SK-N-SH (cell line): ENCODE results near the gene GLYR1.

Experiments used
- POLR2AphosphoS5 ChIP-seq: IDR thresholded peaks from 2 replicates; pipeline ENCODE4 v1.6.1; 2012; ENCODE audit warnings: low read depth, low read length
- RAD21 ChIP-seq: IDR thresholded peaks from 2 replicates; pipeline ENCODE4 v1.6.1; 2012; ENCODE audit warnings: mild to moderate bottlenecking, low read length
- RFX5 ChIP-seq: IDR thresholded peaks from 2 replicates; pipeline ENCODE4 v1.6.1; 2012; ENCODE audit warnings: mild to moderate bottlenecking, improper control_type of control experiment, low read length
- TAF1 ChIP-seq: IDR thresholded peaks from 2 replicates; pipeline ENCODE4 v1.6.1; 2012; ENCODE audit warnings: low read depth, mild to moderate bottlenecking, low read length, moderate library complexity, borderline replicate concordance
- TEAD4 ChIP-seq: IDR thresholded peaks from 2 replicates; pipeline ENCODE4 v1.4.0; 2012; ENCODE audit warnings: mild to moderate bottlenecking, borderline replicate concordance; ENCODE audit not compliant: insufficient read depth
- YY1 ChIP-seq: IDR thresholded peaks from 2 replicates; pipeline ENCODE4 v1.4.0; 2012; ENCODE audit warnings: low read depth, mild to moderate bottlenecking
- TF ChIP-seq, protein P1 (sequence below): IDR thresholded peaks from 2 replicates; pipeline ENCODE4 v1.4.0; 2012; ENCODE audit warnings: low read depth
- TF ChIP-seq, protein P2 (sequence below): fragments of 200-600 bp; sonication (generic); IDR thresholded peaks from 2 replicates; pipeline ENCODE4 v1.6.1; 2017; ENCODE audit warnings: antibody characterized with exemption, mild to moderate bottlenecking, moderate library complexity
- TF ChIP-seq, protein P3 (sequence below): IDR thresholded peaks from 2 replicates; pipeline ENCODE4 v1.6.1; 2012; ENCODE audit warnings: mild to moderate bottlenecking, low read depth, low read length, moderate library complexity

DNA sequence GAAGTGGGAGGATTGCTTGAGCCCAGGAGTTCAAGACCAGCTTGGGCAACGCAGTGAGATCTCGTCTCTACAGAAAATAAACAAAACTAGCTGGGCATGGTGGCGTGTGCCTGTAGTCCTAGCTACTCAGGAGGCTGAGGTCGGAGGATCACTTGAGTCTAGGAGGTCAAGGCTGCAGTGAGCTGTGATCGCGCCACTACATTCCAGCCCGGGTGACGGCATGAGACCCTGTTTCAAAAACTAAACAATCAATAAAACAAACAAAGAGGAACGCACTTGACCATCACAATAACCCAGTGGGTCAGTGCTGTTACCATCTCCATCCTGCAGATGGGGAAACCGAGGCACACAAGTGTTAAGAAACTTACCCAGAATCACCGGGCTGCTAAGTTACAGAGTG is 93.9 kb downstream of the GLYR1 start:
- TF ChIP-seq, protein P1, sequence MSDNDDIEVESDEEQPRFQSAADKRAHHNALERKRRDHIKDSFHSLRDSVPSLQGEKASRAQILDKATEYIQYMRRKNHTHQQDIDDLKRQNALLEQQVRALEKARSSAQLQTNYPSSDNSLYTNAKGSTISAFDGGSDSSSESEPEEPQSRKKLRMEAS, result no peak
- TF ChIP-seq POLR2AphosphoS5 (no peak), YY1 (no peak), TAF1 (no peak), RAD21 (no peak), TEAD4 (no peak), RFX5 (no peak)
- TF ChIP-seq, protein P2, sequence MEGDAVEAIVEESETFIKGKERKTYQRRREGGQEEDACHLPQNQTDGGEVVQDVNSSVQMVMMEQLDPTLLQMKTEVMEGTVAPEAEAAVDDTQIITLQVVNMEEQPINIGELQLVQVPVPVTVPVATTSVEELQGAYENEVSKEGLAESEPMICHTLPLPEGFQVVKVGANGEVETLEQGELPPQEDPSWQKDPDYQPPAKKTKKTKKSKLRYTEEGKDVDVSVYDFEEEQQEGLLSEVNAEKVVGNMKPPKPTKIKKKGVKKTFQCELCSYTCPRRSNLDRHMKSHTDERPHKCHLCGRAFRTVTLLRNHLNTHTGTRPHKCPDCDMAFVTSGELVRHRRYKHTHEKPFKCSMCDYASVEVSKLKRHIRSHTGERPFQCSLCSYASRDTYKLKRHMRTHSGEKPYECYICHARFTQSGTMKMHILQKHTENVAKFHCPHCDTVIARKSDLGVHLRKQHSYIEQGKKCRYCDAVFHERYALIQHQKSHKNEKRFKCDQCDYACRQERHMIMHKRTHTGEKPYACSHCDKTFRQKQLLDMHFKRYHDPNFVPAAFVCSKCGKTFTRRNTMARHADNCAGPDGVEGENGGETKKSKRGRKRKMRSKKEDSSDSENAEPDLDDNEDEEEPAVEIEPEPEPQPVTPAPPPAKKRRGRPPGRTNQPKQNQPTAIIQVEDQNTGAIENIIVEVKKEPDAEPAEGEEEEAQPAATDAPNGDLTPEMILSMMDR, result no peak
- TF ChIP-seq, protein P3, sequence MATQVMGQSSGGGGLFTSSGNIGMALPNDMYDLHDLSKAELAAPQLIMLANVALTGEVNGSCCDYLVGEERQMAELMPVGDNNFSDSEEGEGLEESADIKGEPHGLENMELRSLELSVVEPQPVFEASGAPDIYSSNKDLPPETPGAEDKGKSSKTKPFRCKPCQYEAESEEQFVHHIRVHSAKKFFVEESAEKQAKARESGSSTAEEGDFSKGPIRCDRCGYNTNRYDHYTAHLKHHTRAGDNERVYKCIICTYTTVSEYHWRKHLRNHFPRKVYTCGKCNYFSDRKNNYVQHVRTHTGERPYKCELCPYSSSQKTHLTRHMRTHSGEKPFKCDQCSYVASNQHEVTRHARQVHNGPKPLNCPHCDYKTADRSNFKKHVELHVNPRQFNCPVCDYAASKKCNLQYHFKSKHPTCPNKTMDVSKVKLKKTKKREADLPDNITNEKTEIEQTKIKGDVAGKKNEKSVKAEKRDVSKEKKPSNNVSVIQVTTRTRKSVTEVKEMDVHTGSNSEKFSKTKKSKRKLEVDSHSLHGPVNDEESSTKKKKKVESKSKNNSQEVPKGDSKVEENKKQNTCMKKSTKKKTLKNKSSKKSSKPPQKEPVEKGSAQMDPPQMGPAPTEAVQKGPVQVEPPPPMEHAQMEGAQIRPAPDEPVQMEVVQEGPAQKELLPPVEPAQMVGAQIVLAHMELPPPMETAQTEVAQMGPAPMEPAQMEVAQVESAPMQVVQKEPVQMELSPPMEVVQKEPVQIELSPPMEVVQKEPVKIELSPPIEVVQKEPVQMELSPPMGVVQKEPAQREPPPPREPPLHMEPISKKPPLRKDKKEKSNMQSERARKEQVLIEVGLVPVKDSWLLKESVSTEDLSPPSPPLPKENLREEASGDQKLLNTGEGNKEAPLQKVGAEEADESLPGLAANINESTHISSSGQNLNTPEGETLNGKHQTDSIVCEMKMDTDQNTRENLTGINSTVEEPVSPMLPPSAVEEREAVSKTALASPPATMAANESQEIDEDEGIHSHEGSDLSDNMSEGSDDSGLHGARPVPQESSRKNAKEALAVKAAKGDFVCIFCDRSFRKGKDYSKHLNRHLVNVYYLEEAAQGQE, result no peak
